SK-N-SH (cell line): ENCODE data around the gene RPS6KA2. TPM values are rescaled to one million over a fixed set of nuclear protein-coding genes. Genes with fewer than 3 reads are reported as not detected.

ENCODE experiments used
- CTCF ChIA-PET: fragments of 300-600, 350-600 bp; formaldehyde crosslinking; extraction: SDS; loops from one replicate; lab custom pipeline; 2021; lab: Yijun Ruan, JAX
- POLR2A ChIA-PET: fragments of 350-600 bp; sonication (Branson Sonifier 250); formaldehyde crosslinking; extraction: SDS; loops from one replicate; lab custom pipeline; 2020; ENCODE audit warnings: antibody characterized with exemption, inconsistent platforms; lab: Yijun Ruan, JAX
- DNase-seq: peaks from one replicate; pipeline ENCODE4 v3.0.0; 2012
- H2AFZ ChIP-seq: fragments of 200-600 bp; sonication (generic); 2 replicates; pipeline ENCODE4 v1.8.1; 2016; ENCODE audit warnings: antibody characterized with exemption, mild to moderate bottlenecking, low read depth
- H3F3A ChIP-seq: fragments of 200-600 bp; sonication (generic); replicated peaks from 2 replicates; pipeline ENCODE3; 2016; ENCODE audit warnings: antibody characterized with exemption, mild to moderate bottlenecking; ENCODE audit not compliant: insufficient read depth
- H3K27ac ChIP-seq, 2 experiments: fragments of 200-500 bp in 1 of 2; fragments of 200-600 bp in 1 of 2; sonication (Bioruptor generic) in 1 of 2; sonication (generic), shearing (Covaris generic) in 1 of 2; 2 replicates each; pipeline versions ENCODE4 v1.5.1 to v1.6.1; 2014 to 2016; ENCODE audit warnings: low read depth in 2 of 2, inconsistent platforms in 1 of 2, low read length in 1 of 2, mild to moderate bottlenecking in 1 of 2, mixed read lengths in 1 of 2
- H3K27me3 ChIP-seq: fragments of 200-600 bp; sonication (generic), shearing (Covaris generic); 2 replicates; pipeline ENCODE4 v1.6.1; 2016; ENCODE audit warnings: mixed run types; ENCODE audit not compliant: insufficient read depth
- H3K36me3 ChIP-seq, 2 experiments: fragments of 200-500 bp in 1 of 2; fragments of 200-600 bp in 1 of 2; sonication (Bioruptor generic) in 1 of 2; sonication (generic) in 1 of 2; replicated peaks in 1 of 2; 2 replicates each; pipeline versions ENCODE3 to v1.5.1; 2014 to 2016; ENCODE audit warnings: low read length in 1 of 2, mild to moderate bottlenecking in 1 of 2; ENCODE audit not compliant: insufficient read depth in 2 of 2, control insufficient read depth in 1 of 2
- H3K4me1 ChIP-seq, 2 experiments: fragments of 200-500 bp in 1 of 2; fragments of 200-600 bp in 1 of 2; sonication (Bioruptor generic) in 1 of 2; sonication (generic), shearing (Covaris generic) in 1 of 2; 2 replicates each; pipeline versions ENCODE4 v1.5.1 to v1.6.1; 2014 to 2016; ENCODE audit warnings: low read depth in 1 of 2, low read length in 1 of 2, mixed run types in 1 of 2; ENCODE audit not compliant: insufficient read depth in 2 of 2, control insufficient read depth in 1 of 2
- H3K4me2 ChIP-seq: fragments of 200-600 bp; sonication (generic), shearing (Covaris generic); 2 replicates; pipeline ENCODE4 v1.6.1; 2017; ENCODE audit warnings: mixed run types
- H3K4me3 ChIP-seq, 2 experiments: fragments of 200-500 bp in 1 of 2; fragments of 200-600 bp in 1 of 2; sonication (Bioruptor generic) in 1 of 2; sonication (generic), shearing (Covaris generic) in 1 of 2; 2 replicates each; pipeline versions ENCODE4 v1.5.1 to v1.8.1; 2014 to 2016; ENCODE audit warnings: low read depth in 2 of 2, inconsistent platforms in 1 of 2, low read length in 1 of 2, mild to moderate bottlenecking in 1 of 2, mixed read lengths in 1 of 2, moderate library complexity in 1 of 2
- H3K79me2 ChIP-seq: fragments of 200-600 bp; sonication (generic); 2 replicates; pipeline ENCODE4 v1.8.1; 2017; ENCODE audit warnings: mild to moderate bottlenecking; ENCODE audit not compliant: insufficient read depth
- H3K9ac ChIP-seq: fragments of 200-600 bp; sonication (generic); 2 replicates; pipeline ENCODE4 v1.6.1; 2017; ENCODE audit warnings: mixed run types
- H3K9me2 ChIP-seq: fragments of 200-600 bp; sonication (generic); 2 replicates; pipeline ENCODE4 v1.6.1; 2017; ENCODE audit warnings: mixed run types
- H3K9me3 ChIP-seq: fragments of 200-600 bp; sonication (generic); 2 replicates; pipeline ENCODE4 v1.6.1; 2017; ENCODE audit warnings: mixed run types, mild to moderate bottlenecking, moderate library complexity
- H4K20me1 ChIP-seq: fragments of 200-600 bp; sonication (generic); 2 replicates; pipeline ENCODE4 v1.6.1; 2017; ENCODE audit warnings: mild to moderate bottlenecking, mixed run types; ENCODE audit not compliant: insufficient read depth
- EP300 ChIP-seq, 2 experiments: IDR thresholded peaks; 2 replicates each; pipeline versions ENCODE4 v1.4.0 to v1.6.1; 2012; ENCODE audit warnings: borderline replicate concordance in 1 of 2, low read depth in 1 of 2, low read length in 1 of 2
- EZH2phosphoT487 ChIP-seq: fragments of 200-600 bp; sonication (generic); IDR thresholded peaks from 2 replicates; pipeline ENCODE4 v1.6.1; 2017; ENCODE audit warnings: low read depth, mixed run types, mild to moderate bottlenecking, antibody characterized with exemption, moderate library complexity, borderline replicate concordance
- FOXJ3 ChIP-seq: sonication (generic); formaldehyde crosslinking; IDR thresholded peaks from 2 replicates; pipeline ENCODE4 v1.5.1; 2020; ENCODE audit warnings: mild to moderate bottlenecking, missing genetic modification reagents
- GABPA ChIP-seq: IDR thresholded peaks from 2 replicates; pipeline ENCODE4 v1.4.0; 2012; ENCODE audit warnings: low read depth, mild to moderate bottlenecking
- GATA2 ChIP-seq: sonication (generic); formaldehyde crosslinking; IDR thresholded peaks from 2 replicates; pipeline ENCODE4 v1.5.0; 2020; ENCODE audit warnings: mild to moderate bottlenecking, missing genetic modification reagents
- JUND ChIP-seq: IDR thresholded peaks from 2 replicates; pipeline ENCODE4 v1.4.0; 2012
- MXI1 ChIP-seq: IDR thresholded peaks from 2 replicates; pipeline ENCODE4 v1.6.1; 2012; ENCODE audit warnings: mild to moderate bottlenecking, low read depth, low read length, improper control_type of control experiment
- NFIC ChIP-seq: IDR thresholded peaks from 2 replicates; pipeline ENCODE4 v1.4.0; 2012; ENCODE audit warnings: borderline replicate concordance
- NRF1 ChIP-seq: IDR thresholded peaks from 2 replicates; pipeline ENCODE4 v1.6.1; 2012; ENCODE audit warnings: low read depth, mild to moderate bottlenecking, low read length
- POLR2AphosphoS5 ChIP-seq: IDR thresholded peaks from 2 replicates; pipeline ENCODE4 v1.6.1; 2012; ENCODE audit warnings: low read depth, low read length
- RCOR1 ChIP-seq: fragments of 150-350 bp; IDR thresholded peaks from 2 replicates; pipeline ENCODE4 v1.6.1; 2017; ENCODE audit warnings: antibody characterized with exemption, low read length
- RXRA ChIP-seq: IDR thresholded peaks from 2 replicates; pipeline ENCODE4 v1.4.0; 2012; ENCODE audit warnings: low read depth, mild to moderate bottlenecking, borderline replicate concordance
- SMC3 ChIP-seq: IDR thresholded peaks from 2 replicates; pipeline ENCODE4 v1.6.1; 2012; ENCODE audit warnings: low read depth, low read length, improper control_type of control experiment
- TAF1 ChIP-seq: IDR thresholded peaks from 2 replicates; pipeline ENCODE4 v1.6.1; 2012; ENCODE audit warnings: low read depth, mild to moderate bottlenecking, low read length, moderate library complexity, borderline replicate concordance
- TEAD4 ChIP-seq: IDR thresholded peaks from 2 replicates; pipeline ENCODE4 v1.4.0; 2012; ENCODE audit warnings: mild to moderate bottlenecking, borderline replicate concordance; ENCODE audit not compliant: insufficient read depth
- YY1 ChIP-seq: IDR thresholded peaks from 2 replicates; pipeline ENCODE4 v1.4.0; 2012; ENCODE audit warnings: low read depth, mild to moderate bottlenecking
- WGBS: methylation state at CpG from one replicate; pipeline ENCODE4 v1.1.6; 2017; ENCODE audit warnings: low lambda C conversion rate; 5-methylcytosine and 5-hydroxymethylcytosine counted together
- polyA plus RNA-seq, 3 experiments: library from polyadenylated mRNA; depleted of rRNA; stranded (reverse); fragments of >200 nt; gene quantifications; 2 replicates each; pipeline ENCODE4 v1.2.3, GENCODE V29; 2012
- TF ChIP-seq, protein P1 (sequence below): IDR thresholded peaks from 2 replicates; pipeline ENCODE4 v1.4.0; 2012; ENCODE audit warnings: low read depth, borderline replicate concordance
- TF ChIP-seq, protein P2 (sequence below): fragments of 150-350 bp; IDR thresholded peaks from 2 replicates; pipeline ENCODE4 v1.6.1; 2016; ENCODE audit warnings: mild to moderate bottlenecking, low read depth, low read length

RPS6KA2 gene
- polyA plus RNA-seq, 1 of the 3 experiments (the other 2 are of a cell fraction) = 59.5 TPM

DNA sequence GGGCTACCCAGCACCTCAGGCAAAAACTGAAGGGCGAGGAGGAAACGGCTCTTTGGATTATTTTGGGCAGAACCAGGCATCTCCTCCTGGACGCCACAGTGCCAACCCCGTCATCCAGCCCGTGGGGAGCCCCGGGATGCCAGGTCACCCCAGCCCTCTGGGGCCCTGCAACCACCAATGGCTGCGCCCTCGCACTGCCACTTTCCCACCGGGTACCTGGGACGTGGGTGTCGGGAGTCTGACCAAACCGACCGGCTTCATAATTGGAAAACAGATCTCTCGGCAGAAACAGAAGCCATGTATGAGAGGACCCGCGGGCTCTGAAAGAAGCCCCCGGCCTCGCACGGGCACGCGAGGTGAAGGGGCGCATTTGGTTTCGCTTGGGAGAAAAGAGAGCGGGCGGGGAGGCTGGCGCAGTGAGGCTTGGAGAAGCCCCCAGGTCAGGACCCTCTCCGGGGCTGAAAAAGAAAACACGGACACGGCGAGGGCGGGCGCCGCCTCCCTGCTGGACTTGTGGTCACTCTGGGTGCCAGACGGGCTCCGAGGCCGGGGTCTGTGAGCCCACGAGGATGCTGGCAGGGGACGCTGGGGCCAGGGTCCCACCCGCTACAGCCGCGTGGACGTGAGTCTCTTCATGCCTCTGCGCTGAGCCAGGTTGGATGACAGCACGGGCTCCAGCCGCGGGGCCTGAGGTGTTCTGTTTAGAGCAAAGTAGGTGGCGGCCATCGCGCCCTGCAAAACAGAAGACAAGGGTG is 214.7 kb downstream of the RPS6KA2 start:
- Histone ChIP-seq H3F3A (no peaks in the 10 kb centered on the region), H3K27ac (no peak overlapping the region), H3K4me1 (no peaks in the 10 kb centered on the region), H3K4me2 (no peak overlapping the region), H3K79me2 (no peaks in the 10 kb centered on the region), H3K4me3 (no peak overlapping the region), H3K9ac (no peak overlapping the region), H3K36me3 (peaks cover 14 to 59% of the 10 kb centered on the region in 2 experiments), H3K9me3 (no peaks in the 10 kb centered on the region), H4K20me1 (no peaks in the 10 kb centered on the region), H2AFZ (no peak overlapping the region), H3K27me3 (no peaks in the 10 kb centered on the region), H3K9me2 (no peaks in the 10 kb centered on the region)
- DNase-seq = no peak
- CTCF ChIA-PET = no interaction called here
- WGBS = 87% methylated on average over 24 of the region's 49 CpGs
- TF ChIP-seq EZH2phosphoT487 = no peak
- POLR2A ChIA-PET = no interaction called here

DNA sequence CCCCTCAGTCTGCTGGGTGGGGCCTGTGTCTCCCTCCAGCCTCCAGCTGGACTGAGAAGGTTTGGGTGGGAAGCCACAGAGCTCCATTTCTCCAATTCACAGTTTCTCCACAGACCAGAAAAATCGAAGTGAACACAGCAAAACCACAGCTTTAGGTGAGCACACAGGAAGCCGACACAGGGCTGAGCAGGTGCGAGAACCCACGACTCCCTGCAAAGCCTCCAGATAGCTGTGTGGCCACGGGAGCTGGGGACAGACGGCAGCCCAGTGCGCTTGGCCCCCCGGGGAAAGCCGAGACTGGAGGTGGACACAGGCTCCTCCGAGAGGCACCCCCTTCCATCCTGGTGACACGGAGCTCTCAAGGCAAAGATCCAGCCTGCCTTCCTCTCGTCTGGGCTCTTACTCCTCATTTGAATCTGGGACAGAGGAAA is 215.3 kb downstream of the RPS6KA2 start:
- no peak for TF ChIP-seq GABPA
- TF ChIP-seq SMC3 = no peak
- TF ChIP-seq EP300 (IDR thresholded peaks at IDR 0.05; ENCODE audit: borderline replicate concordance in 1 of 2, low read depth in 1 of 2, low read length in 1 of 2) = no peak
- no peak for TF ChIP-seq RXRA
- no peak for TF ChIP-seq NFIC
- TF ChIP-seq MXI1 = no peak
- no peak for TF ChIP-seq EZH2phosphoT487
- TF ChIP-seq JUND = no peak
- no peak for TF ChIP-seq FOXJ3 (CRISPR knock-in tag)
- TF ChIP-seq, protein P1, sequence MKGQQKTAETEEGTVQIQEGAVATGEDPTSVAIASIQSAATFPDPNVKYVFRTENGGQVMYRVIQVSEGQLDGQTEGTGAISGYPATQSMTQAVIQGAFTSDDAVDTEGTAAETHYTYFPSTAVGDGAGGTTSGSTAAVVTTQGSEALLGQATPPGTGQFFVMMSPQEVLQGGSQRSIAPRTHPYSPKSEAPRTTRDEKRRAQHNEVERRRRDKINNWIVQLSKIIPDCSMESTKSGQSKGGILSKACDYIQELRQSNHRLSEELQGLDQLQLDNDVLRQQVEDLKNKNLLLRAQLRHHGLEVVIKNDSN = no peak
- TF ChIP-seq, protein P2, sequence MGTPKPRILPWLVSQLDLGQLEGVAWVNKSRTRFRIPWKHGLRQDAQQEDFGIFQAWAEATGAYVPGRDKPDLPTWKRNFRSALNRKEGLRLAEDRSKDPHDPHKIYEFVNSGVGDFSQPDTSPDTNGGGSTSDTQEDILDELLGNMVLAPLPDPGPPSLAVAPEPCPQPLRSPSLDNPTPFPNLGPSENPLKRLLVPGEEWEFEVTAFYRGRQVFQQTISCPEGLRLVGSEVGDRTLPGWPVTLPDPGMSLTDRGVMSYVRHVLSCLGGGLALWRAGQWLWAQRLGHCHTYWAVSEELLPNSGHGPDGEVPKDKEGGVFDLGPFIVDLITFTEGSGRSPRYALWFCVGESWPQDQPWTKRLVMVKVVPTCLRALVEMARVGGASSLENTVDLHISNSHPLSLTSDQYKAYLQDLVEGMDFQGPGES = no peak
- no peak for TF ChIP-seq GATA2 (CRISPR knock-in tag)
- no peak for TF ChIP-seq TEAD4
- TF ChIP-seq YY1 = no peak
- no peak for TF ChIP-seq TAF1
- no peak for TF ChIP-seq POLR2AphosphoS5
- TF ChIP-seq NRF1 = no peak
- no peak for TF ChIP-seq RCOR1
- TF ChIP-seq, all 33 proteins: peak for 0

More for the DNA sequence above, 215.3 kb downstream of the RPS6KA2 start:
- Histone ChIP-seq H3K27ac (no peak overlapping the region), H3K27me3 (no peaks in the 10 kb centered on the region), H3K79me2 (no peaks in the 10 kb centered on the region), H3K9ac (no peak overlapping the region), H3K4me3 (no peak overlapping the region), H3K4me2 (no peak overlapping the region), H3K4me1 (no peaks in the 10 kb centered on the region), H3K9me2 (no peaks in the 10 kb centered on the region), H2AFZ (no peak overlapping the region), H4K20me1 (no peaks in the 10 kb centered on the region), H3K9me3 (no peaks in the 10 kb centered on the region), H3K36me3 (peaks cover 9 to 53% of the 10 kb centered on the region in 2 experiments), H3F3A (no peaks in the 10 kb centered on the region)
- no peak for DNase-seq
- ChIA-PET CTCF (no interaction called here), POLR2A (no interaction called here)
- 0% methylated on average over 1 of the region's 12 CpGs for WGBS
